ENCODE results near the gene SLC27A3. TPM values are rescaled to one million over a fixed set of nuclear protein-coding genes. Genes with fewer than 3 reads are reported as not detected.

Gene SLC27A3
- total RNA-seq, 2 experiments from 2014 or later: 4.5 to 10.2 TPM

GRCh38 chr1:153746174-153746573 is 29.0 kb upstream of the SLC27A3 start:
- Histone ChIP-seq H4K20me1 (ENCODE audit: insufficient read depth, low read length) (no peaks in the 10 kb centered on the region), H3K9me3 (ENCODE audit: low read length) (no peaks in the 10 kb centered on the region), H3K4me3 (ENCODE audit: low read depth, low read length, poor library complexity, severe bottlenecking) (no peak overlapping the region), H3K4me1 (ENCODE audit: insufficient read depth, low read length, poor library complexity, severe bottlenecking) (no peaks in the 10 kb centered on the region), H3K4me2 (ENCODE audit: low read length) (no peak overlapping the region), H2AFZ (ENCODE audit: low read length) (no peak overlapping the region), H3K36me3 (ENCODE audit: insufficient read depth, low read length) (peaks cover 95% of the 10 kb centered on the region), H3K27ac (ENCODE audit: low read depth, low read length, poor library complexity, severe bottlenecking) (no peak overlapping the region), H3K9me2 (ENCODE audit: insufficient read depth, low read length) (no peaks in the 10 kb centered on the region), H3K79me2 (ENCODE audit: insufficient read depth, low read depth, low read length) (no peaks in the 10 kb centered on the region)
- POLR2A ChIA-PET: no interaction called here
- intact Hi-C loops (cut with micrococcal nuclease; ENCODE audit: unreplicated experiment): loop anchor here (10.0 kb wide), 1 partner anchor 391 kb away; the partner anchor contains the start of gene S100A9
- BruUV-seq (replicated peaks): no TSS peak
- CTCF ChIA-PET (ENCODE audit: unreplicated experiment): no interaction called here
- DNase-seq (ENCODE audit: low spot score): no peak
- no peak for TF ChIP-seq CTCF (conservative IDR thresholded peaks at IDR 0.05; ENCODE audit: low read length)
- TF ChIP-seq EZH2phosphoT487 (IDR thresholded peaks at IDR 0.05; ENCODE audit: borderline replicate concordance, low read depth, low read length): no peak

GRCh38 chr1:153748903-153749302 is 26.3 kb upstream of the SLC27A3 start:
- Histone ChIP-seq H4K20me1 (ENCODE audit: insufficient read depth, low read length) (no peaks in the 10 kb centered on the region), H3K4me3 (ENCODE audit: low read depth, low read length, poor library complexity, severe bottlenecking) (no peak overlapping the region), H3K9me2 (ENCODE audit: insufficient read depth, low read length) (no peaks in the 10 kb centered on the region), H2AFZ (ENCODE audit: low read length) (no peak overlapping the region), H3K27ac (ENCODE audit: low read depth, low read length, poor library complexity, severe bottlenecking) (no peak overlapping the region), H3K9me3 (ENCODE audit: low read length) (no peaks in the 10 kb centered on the region), H3K36me3 (ENCODE audit: insufficient read depth, low read length) (peaks cover 95% of the 10 kb centered on the region), H3K79me2 (ENCODE audit: insufficient read depth, low read depth, low read length) (no peaks in the 10 kb centered on the region), H3K4me1 (ENCODE audit: insufficient read depth, low read length, poor library complexity, severe bottlenecking) (no peaks in the 10 kb centered on the region), H3K4me2 (ENCODE audit: low read length) (no peak overlapping the region)
- DNase-seq (ENCODE audit: low spot score): no peak
- intact Hi-C loops (cut with micrococcal nuclease; ENCODE audit: unreplicated experiment): loop anchor here (1.0 to 10.0 kb wide), 4 partner anchors 72 to 394 kb away; partner anchors contain the start of gene S100A9
- ChIA-PET POLR2A (interaction anchor here (0.5 to 1.0 kb wide), 3 partner anchors 18 to 179 kb away, joined by 3 read pairs; no protein-coding TSS in a partner anchor), CTCF (ENCODE audit: unreplicated experiment) (interaction anchor here (0.7 kb wide), 1 partner anchor 238 kb away, joined by 4 read pairs; no protein-coding TSS in a partner anchor)
- BruUV-seq (replicated peaks): no TSS peak
- TF ChIP-seq CTCF (conservative IDR thresholded peaks at IDR 0.05; ENCODE audit: low read length) (no peak), EZH2phosphoT487 (IDR thresholded peaks at IDR 0.05; ENCODE audit: borderline replicate concordance, low read depth, low read length) (no peak)

GRCh38 chr1:153749408-153750005 is 25.7 kb upstream of the SLC27A3 start:
- no peaks in the 10 kb centered on the region for H3K9me3 ChIP-seq (ENCODE audit: low read length)
- no TSS peak for BruUV-seq (replicated peaks)
- no peaks in the 10 kb centered on the region for H3K79me2 ChIP-seq (ENCODE audit: insufficient read depth, low read depth, low read length)
- no peak overlapping the region for H3K4me2 ChIP-seq (ENCODE audit: low read length)
- H3K4me1 ChIP-seq (ENCODE audit: insufficient read depth, low read length, poor library complexity, severe bottlenecking): no peaks in the 10 kb centered on the region
- H4K20me1 ChIP-seq (ENCODE audit: insufficient read depth, low read length): no peaks in the 10 kb centered on the region
- intact Hi-C loops (cut with micrococcal nuclease; ENCODE audit: unreplicated experiment): loop anchor here (1.0 to 10.0 kb wide), 4 partner anchors 72 to 395 kb away; partner anchors contain the start of gene S100A9
- no peak for TF ChIP-seq EZH2phosphoT487 (IDR thresholded peaks at IDR 0.05; ENCODE audit: borderline replicate concordance, low read depth, low read length)
- TF ChIP-seq CTCF (conservative IDR thresholded peaks at IDR 0.05; ENCODE audit: low read length): peak; percentile 96
- CTCF ChIA-PET (ENCODE audit: unreplicated experiment): no interaction called here
- peak; percentile 82 for DNase-seq (ENCODE audit: low spot score)
- no peak overlapping the region for H3K4me3 ChIP-seq (ENCODE audit: low read depth, low read length, poor library complexity, severe bottlenecking)
- POLR2A ChIA-PET: interaction anchor here (0.5 kb wide), 1 partner anchor 179 kb away, joined by 3 read pairs; no protein-coding TSS in a partner anchor
- peaks cover 95% of the 10 kb centered on the region for H3K36me3 ChIP-seq (ENCODE audit: insufficient read depth, low read length)
- no peak overlapping the region for H2AFZ ChIP-seq (ENCODE audit: low read length)
- H3K9me2 ChIP-seq (ENCODE audit: insufficient read depth, low read length): no peaks in the 10 kb centered on the region
- no peak overlapping the region for H3K27ac ChIP-seq (ENCODE audit: low read depth, low read length, poor library complexity, severe bottlenecking)
